AG10803 (cell line): ENCODE measurements around the gene SLC4A3.

Experiments used
- DNase-seq: peaks from one replicate; pipeline ENCODE4 v3.0.0; 2010; ENCODE audit warnings: low read depth
- H3K4me3 ChIP-seq: 2 replicates; pipeline ENCODE4 v1.5.1; 2011; ENCODE audit warnings: mild to moderate bottlenecking, low read length, control low read depth
- CTCF ChIP-seq: conservative IDR thresholded peaks from 2 replicates; pipeline ENCODE4 v1.5.1; 2011; ENCODE audit warnings: mild to moderate bottlenecking, low read length, control low read depth, inconsistent platforms

Gene SLC4A3

GRCh38 chr2:219595256-219595655 lies 32.2 kb upstream of the SLC4A3 start:
- no peak for DNase-seq
- TF ChIP-seq CTCF = no peak
- H3K4me3 ChIP-seq = no peak overlapping the region

DNA sequence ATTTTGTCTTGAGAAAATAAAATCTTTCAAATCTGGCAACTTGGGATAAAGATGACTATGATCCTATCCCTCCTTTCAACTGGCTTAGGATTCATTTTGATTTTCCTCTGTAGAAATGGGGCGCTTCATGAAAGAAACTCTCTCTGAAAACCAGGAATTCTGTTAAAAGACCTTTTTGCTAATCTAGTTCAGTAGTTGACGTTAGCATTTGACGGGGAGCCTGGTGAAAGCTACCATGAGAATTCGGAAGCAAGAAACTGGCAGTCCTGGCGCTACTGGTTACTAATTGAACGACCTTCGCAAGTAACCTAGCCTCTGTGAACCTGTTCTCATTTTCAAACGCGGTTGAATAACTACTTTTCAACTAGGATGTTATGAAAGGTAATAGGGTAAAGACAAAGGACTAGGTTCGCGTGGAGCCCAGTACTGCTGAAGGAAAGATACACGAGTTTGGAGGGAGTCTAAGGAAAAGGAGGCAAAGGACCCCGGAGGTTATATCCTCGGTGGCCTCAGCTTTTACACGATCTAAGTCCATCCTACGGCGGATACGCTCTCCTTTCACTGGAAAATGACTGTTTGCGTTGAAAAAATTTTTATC lies 30.4 kb upstream of the SLC4A3 start:
- TF ChIP-seq CTCF = no peak
- no peak for DNase-seq
- peak overlapping the region; percentile 95 for H3K4me3 ChIP-seq

DNA sequence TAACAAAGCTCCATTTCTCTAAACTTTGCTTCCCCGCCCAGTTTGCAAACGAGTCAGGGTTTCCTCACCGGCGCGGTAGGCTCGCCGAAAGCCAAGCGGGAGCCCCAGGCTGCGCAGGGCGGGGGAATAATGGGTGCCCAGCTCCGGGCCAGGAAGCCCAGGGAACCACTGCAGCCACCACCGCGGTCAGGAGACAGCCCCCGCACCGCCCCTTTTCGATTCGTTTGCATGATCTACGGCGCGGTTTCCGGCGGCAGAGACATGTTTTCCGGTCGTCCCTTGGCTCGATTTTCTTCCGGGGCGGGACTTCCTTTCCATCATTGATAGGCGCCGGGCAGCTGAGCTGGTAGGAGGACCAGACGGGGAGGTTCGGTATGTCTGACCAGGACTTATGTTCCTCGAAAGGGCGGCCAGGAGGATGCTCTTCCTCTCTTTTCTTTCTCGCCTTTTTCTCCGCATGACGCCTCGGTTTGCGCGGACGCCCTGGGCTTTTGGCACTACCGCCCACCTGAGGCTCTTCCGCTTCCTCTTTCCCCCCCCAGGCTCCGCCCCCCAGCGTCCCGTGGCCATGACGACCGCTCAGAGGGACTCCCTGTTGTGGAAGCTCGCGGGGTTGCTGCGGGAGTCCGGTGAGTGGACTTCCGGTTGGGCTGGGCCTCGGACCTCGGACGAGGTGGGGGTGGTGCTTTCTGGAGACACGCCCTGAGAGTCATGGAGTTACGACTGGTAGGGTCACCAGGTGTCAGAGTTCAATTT lies 29.7 kb upstream of the SLC4A3 start, which contains the start of gene STK11IP:
Gene STK11IP, plus strand, starts transcription at position 306 of the 756 bp plus-strand sequence. Its CDS starts 263 bp downstream, at position 569.
- no peak for TF ChIP-seq CTCF
- peak within 1 kb of the TSS; percentile 95 for H3K4me3 ChIP-seq
- peak; percentile 96 for DNase-seq

GRCh38 chr2:219598308-219599078 lies 28.9 kb upstream of the SLC4A3 start:
- DNase-seq = no peak
- H3K4me3 ChIP-seq = peak overlapping the region; percentile 95
- no peak for TF ChIP-seq CTCF

- no peak overlapping the region for H3K4me3 ChIP-seq
- no peak for TF ChIP-seq CTCF
- DNase-seq = no peak
Observed at GRCh38 chr2:219603771-219604170, 23.7 kb upstream of the SLC4A3 start.

- no peak for DNase-seq
- H3K4me3 ChIP-seq = no peak overlapping the region
- no peak for TF ChIP-seq CTCF
Observed at GRCh38 chr2:219605607-219605954, 21.8 kb upstream of the SLC4A3 start.
